IPS DF 6.9 (cell line): ENCODE measurements around the gene FOXS1.

Experiments used
- DNase-seq: peaks from one replicate; pipeline ENCODE4 v3.0.0-alpha.2; 2013; ENCODE audit warnings: low read depth, low spot score
- H3K27ac ChIP-seq: one replicate; pipeline ENCODE4 v1.5.1; 2013; ENCODE audit warnings: low read length, control low read depth
- H3K27me3 ChIP-seq: 2 replicates; pipeline ENCODE4 v1.6.1; 2013; ENCODE audit warnings: mild to moderate bottlenecking, low read length; ENCODE audit not compliant: control insufficient read depth, insufficient read depth
- H3K36me3 ChIP-seq: 2 replicates; pipeline ENCODE4 v1.6.1; 2013; ENCODE audit warnings: low read length; ENCODE audit not compliant: control insufficient read depth, insufficient read depth
- H3K4me1 ChIP-seq: 2 replicates; pipeline ENCODE4 v1.6.1; 2013; ENCODE audit warnings: low read length; ENCODE audit not compliant: control insufficient read depth, insufficient read depth
- H3K4me3 ChIP-seq: 2 replicates; pipeline ENCODE4 v1.5.1; 2013; ENCODE audit warnings: mild to moderate bottlenecking, low read length
- H3K9me3 ChIP-seq: 2 replicates; pipeline ENCODE4 v1.6.1; 2013; ENCODE audit warnings: low read length, inconsistent platforms; ENCODE audit not compliant: control insufficient read depth, insufficient read depth
- WGBS: extraction: QIAGEN DNeasy Blood & Tissue Kit; methylation state at CpG from one replicate; pipeline ENCODE4 v1.1.7; 2013; ENCODE audit warnings: mixed read lengths, missing lambda C conversion rate; ENCODE audit not compliant: insufficient read length, insufficient coverage; 5-methylcytosine and 5-hydroxymethylcytosine counted together

The FOXS1 gene

GRCh38 chr20:31849306-31849930 is 4.0 kb upstream of the FOXS1 start:
- DNase-seq = no peak
- Histone ChIP-seq H3K27ac (no peak overlapping the region), H3K36me3 (no peaks in the 10 kb centered on the region), H3K4me1 (peaks cover 2% of the 10 kb centered on the region; the same call in 1 of the 2 replicates), H3K4me3 (no peak overlapping the region), H3K9me3 (no peaks in the 10 kb centered on the region), H3K27me3 (peaks cover 5% of the 10 kb centered on the region; the same call in 1 of the 2 replicates)
- no CpG with 5 or more reads among the region's 45 CpGs for WGBS

- WGBS = no CpG with 5 or more reads among the region's 32 CpGs
- DNase-seq = no peak
Measured at GRCh38 chr20:31848088-31848999, 2.9 kb upstream of the FOXS1 start.

GRCh38 chr20:31846793-31847138 is 1.4 kb upstream of the FOXS1 start:
- Histone ChIP-seq H3K36me3 (no peaks in the 10 kb centered on the region), H3K4me1 (peaks cover 8% of the 10 kb centered on the region), H3K27ac (no peak overlapping the region), H3K4me3 (no peak overlapping the region), H3K27me3 (peaks cover 5% of the 10 kb centered on the region; the same call in 1 of the 2 replicates), H3K9me3 (no peaks in the 10 kb centered on the region)
- no CpG with 5 or more reads among the region's 3 CpGs for WGBS
- no peak for DNase-seq

More at GRCh38 chr20:31848088-31848999, 2.9 kb upstream of the FOXS1 start:
- Histone ChIP-seq H3K4me3 (no peak overlapping the region), H3K27me3 (peaks cover 5% of the 10 kb centered on the region; the same call in 1 of the 2 replicates), H3K27ac (no peak overlapping the region), H3K4me1 (peaks cover 2% of the 10 kb centered on the region; the same call in 1 of the 2 replicates), H3K36me3 (no peaks in the 10 kb centered on the region), H3K9me3 (no peaks in the 10 kb centered on the region)

GRCh38 chr20:31844737-31845299 is 586 bp downstream of the FOXS1 start:
- Histone ChIP-seq H3K27ac (no peak overlapping the region), H3K4me1 (peaks cover 9% of the 10 kb centered on the region), H3K4me3 (no peak overlapping the region), H3K27me3 (peaks cover 3% of the 10 kb centered on the region; the same call in 1 of the 2 replicates), H3K9me3 (no peaks in the 10 kb centered on the region), H3K36me3 (no peaks in the 10 kb centered on the region)
- no CpG with 5 or more reads among the region's 28 CpGs for WGBS
- no peak for DNase-seq

GRCh38 chr20:31843881-31844280 is 1.5 kb downstream of the FOXS1 start:
- H3K4me3 ChIP-seq = no peak overlapping the region

GRCh38 chr20:31843288-31843687 is 2.1 kb downstream of the FOXS1 start:
- whole genome bisulfite sequencing = no CpG with 5 or more reads among the region's 6 CpGs
- peaks cover 8% of the 10 kb centered on the region for H3K4me1 ChIP-seq
- no peak overlapping the region for H3K4me3 ChIP-seq

More at GRCh38 chr20:31843881-31844280, 1.5 kb downstream of the FOXS1 start:
- peaks cover 8% of the 10 kb centered on the region for H3K4me1 ChIP-seq
- DNase-seq = no peak
- WGBS = no CpG with 5 or more reads among the region's 5 CpGs
- H3K27ac ChIP-seq = no peak overlapping the region
- H3K27me3 ChIP-seq = peaks cover 1% of the 10 kb centered on the region; the same call in 1 of the 2 replicates
- H3K36me3 ChIP-seq = no peaks in the 10 kb centered on the region
- H3K9me3 ChIP-seq = no peaks in the 10 kb centered on the region

DNA sequence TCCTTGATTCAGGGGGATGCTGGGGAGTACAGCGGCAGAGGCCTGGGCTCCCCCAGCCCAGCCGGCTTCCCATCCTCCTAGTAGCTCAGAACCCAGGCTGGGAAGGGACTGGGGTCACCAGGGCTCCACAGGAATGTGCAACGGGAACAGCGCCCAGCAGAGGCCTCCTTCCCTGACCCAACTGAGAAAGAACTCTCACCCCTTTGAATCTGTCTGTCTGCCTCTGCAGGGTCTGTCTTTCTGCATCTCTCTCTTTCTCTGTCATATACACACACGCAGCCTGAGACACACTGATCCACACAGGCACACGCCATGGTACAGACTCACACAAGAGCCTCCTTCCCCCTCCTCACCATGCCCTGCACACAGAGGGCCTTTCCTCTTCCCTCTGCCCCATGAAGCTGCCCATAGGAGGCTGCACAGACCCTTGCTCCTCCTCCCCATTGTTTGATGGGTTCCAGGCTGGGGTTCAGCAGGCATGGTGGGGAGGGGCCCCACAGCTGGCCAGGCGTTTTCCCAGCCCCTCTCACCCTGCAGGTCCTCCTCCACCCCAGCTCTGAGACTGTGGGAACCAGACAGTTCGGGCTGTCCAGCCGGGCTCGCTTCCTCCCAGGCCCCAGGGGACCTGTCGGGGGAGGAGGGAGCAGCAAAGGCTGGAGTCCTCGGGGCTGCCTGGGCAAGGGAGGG is 2.8 kb downstream of the FOXS1 start:
- H3K4me1 ChIP-seq = peaks cover 8% of the 10 kb centered on the region
- DNase-seq = no peak
- H3K27me3 ChIP-seq = no peaks in the 10 kb centered on the region
- WGBS = no CpG with 5 or more reads among the region's 12 CpGs
- no peak overlapping the region for H3K27ac ChIP-seq
- no peak overlapping the region for H3K4me3 ChIP-seq
- H3K9me3 ChIP-seq = no peaks in the 10 kb centered on the region
- no peaks in the 10 kb centered on the region for H3K36me3 ChIP-seq

More at GRCh38 chr20:31843288-31843687, 2.1 kb downstream of the FOXS1 start:
- H3K9me3 ChIP-seq = no peaks in the 10 kb centered on the region
- H3K27me3 ChIP-seq = no peaks in the 10 kb centered on the region
- no peak overlapping the region for H3K27ac ChIP-seq
- DNase-seq = no peak
- no peaks in the 10 kb centered on the region for H3K36me3 ChIP-seq

GRCh38 chr20:31841928-31842327 is 3.5 kb downstream of the FOXS1 start:
- Histone ChIP-seq H3K36me3 (no peaks in the 10 kb centered on the region), H3K4me3 (no peak overlapping the region), H3K4me1 (peaks cover 8% of the 10 kb centered on the region), H3K27ac (no peak overlapping the region), H3K27me3 (no peaks in the 10 kb centered on the region), H3K9me3 (no peaks in the 10 kb centered on the region)
- no CpG with 5 or more reads among the region's 8 CpGs for WGBS
- DNase-seq = no peak

- WGBS = no CpG with 5 or more reads among the region's 15 CpGs
- no peak for DNase-seq
Measured at GRCh38 chr20:31840906-31841816, 4.2 kb downstream of the FOXS1 start.

More at GRCh38 chr20:31840906-31841816, 4.2 kb downstream of the FOXS1 start:
- no peak overlapping the region for H3K27ac ChIP-seq
- no peaks in the 10 kb centered on the region for H3K36me3 ChIP-seq
- H3K9me3 ChIP-seq = no peaks in the 10 kb centered on the region
- H3K4me3 ChIP-seq = no peak overlapping the region
- peaks cover 8% of the 10 kb centered on the region for H3K4me1 ChIP-seq
- H3K27me3 ChIP-seq = no peaks in the 10 kb centered on the region
